Left hindlimb (tissue), 1 donor: ENCODE data around the gene SEMA6A.

Experiments
- DNase-seq: peaks from one replicate; pipeline ENCODE4 v3.0.0-alpha.2; 2018

SEMA6A gene

GRCh38 chr5:116487045-116487444 lies 87.6 kb downstream of the SEMA6A start:
- no peak for DNase-seq

- DNase-seq, result no peak
These were observed 88.0 kb downstream of the SEMA6A start for GRCh38 chr5:116486588-116486987.

DNA sequence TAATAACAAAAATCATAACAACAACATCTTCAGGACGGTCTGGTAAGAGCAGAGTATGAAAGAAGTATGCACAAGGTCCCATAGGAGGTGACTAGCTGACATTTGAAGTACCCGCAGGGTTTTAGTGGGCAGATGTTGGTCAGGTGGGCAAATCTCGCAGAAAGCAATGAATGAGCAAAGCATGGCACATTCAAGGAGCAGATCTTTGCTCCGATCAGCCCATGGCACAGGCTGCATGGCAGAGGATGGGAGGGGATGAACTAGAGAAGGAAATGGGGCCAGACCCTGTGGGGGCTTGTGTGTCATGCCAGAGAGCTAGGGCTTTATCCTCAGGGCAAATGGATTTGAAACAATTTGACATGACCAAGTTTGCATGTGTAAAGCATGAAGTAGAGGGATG lies 90.0 kb downstream of the SEMA6A start:
- no peak for DNase-seq

DNA sequence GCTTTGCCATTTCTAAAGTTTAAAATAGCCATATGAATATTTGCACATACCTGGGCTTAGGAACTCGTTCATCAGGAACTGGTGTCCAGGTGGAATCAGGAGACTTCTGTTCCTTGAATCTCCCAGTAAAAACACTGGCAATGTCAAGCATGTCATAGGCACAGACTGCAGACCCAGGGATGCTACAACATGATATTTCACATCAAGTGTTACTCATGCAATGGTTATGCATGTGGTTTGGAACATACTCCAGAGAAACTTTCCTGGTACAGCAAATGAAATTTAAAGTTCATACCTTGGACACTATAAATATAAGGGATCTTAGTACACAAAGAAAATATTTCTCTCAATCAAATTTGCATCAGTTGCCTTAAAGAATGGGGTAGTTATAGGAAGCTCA lies 92.2 kb downstream of the SEMA6A start:
- no peak for DNase-seq

DNA sequence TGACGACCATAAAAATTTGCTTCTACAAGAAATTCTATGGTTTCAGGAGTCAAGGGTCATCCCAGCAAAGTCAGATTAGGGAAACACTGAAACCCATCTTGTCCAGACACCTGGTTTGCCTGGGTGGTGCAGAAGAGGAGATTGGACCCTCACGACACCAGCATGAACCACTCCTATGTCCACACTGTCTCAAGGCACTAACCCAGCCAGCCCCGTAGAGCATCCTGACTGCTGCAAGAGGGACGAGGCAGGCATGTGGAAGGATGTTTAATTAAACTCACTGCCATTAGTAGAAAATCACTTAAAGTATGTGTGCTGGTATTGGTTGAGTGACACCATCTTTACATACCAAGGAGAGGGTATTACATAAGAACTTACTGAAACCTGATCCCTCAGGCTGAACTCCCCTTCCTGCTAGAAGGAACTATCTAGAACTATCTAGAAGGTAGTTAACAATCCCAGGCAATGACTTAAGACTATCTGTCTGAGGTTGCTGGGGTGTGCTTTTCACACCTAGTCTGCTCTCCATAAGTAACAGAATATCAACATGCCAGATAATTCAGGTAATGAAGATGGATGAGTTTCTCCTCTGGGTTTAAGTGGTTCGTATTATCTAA lies 93.6 kb downstream of the SEMA6A start:
- no peak for DNase-seq

GRCh38 chr5:116479776-116480675 lies 94.6 kb downstream of the SEMA6A start:
- DNase-seq, result peak; percentile 47

- DNase-seq, result no peak
These were observed 96.1 kb downstream of the SEMA6A start for GRCh38 chr5:116478491-116478890.

DNA sequence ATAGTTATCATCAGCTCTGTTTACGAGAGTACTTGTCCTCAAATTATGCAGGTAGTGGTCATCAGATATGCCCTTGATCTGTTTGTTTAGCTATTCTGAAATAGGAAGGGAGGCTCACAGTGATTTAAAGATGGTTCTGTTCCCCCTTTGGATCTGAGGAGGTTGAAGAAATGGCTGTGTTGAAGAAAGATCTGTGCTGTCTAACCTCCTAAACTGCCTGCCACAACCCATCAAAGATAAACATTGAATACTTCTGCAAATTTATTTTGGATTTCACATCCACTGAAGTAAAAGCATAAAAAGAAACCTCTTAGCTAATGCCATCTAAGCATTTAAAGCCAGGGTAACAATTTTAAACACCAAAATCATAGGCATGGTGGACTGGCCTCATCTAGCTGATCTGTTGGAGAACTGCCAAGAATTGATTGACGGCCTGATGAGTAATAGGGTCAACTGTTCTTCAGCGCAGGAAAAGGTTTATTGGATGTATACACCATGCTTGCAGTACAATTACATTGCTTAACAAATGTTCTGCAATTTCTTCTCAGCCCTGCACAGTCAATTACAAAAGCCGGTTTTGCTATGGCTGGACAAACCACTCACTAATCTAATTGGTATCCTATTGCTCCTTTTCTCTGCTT lies 97.6 kb downstream of the SEMA6A start:
- no peak for DNase-seq

DNA sequence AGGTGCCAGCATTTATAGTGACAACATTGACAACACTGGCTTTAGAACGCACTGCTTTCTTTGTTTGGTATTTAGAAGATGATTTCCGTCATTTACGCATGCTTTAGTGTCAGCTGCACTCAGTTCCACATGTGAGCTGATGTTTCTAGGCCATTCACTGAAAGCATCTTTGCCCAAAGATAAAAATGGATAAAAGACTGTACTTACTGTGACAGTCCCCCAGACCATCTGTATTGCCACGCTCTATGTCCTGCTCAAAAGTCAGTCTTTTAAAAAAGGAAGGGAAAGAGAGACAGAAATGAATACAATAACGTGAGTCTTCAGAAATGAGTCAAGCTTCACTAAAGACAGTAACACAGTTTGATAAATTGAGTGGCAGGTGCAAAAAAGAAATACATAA lies 99.3 kb downstream of the SEMA6A start:
- DNase-seq, result no peak

GRCh38 chr5:116473706-116474105 lies 100.9 kb downstream of the SEMA6A start:
- no peak for DNase-seq

DNA sequence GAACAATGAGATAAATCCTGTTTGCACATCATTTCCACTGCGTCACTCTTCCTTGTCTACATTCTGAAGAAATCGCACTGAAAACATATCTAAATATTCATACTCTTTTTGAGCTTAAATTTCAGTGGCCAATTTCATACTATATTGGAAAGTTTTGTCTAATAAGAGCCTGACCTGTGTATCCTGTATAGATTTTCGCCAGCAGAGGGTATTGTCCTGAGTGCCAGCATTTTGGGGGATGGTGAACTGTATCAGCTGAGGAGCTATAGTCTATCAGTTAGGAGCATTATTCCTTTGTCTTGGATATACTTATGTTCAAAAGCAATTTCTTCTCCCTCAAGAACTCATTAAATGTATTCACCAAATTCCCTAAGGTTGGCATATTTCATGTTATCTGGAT lies 102.3 kb downstream of the SEMA6A start:
- no peak for DNase-seq

GRCh38 chr5:116469631-116470030 lies 105.0 kb downstream of the SEMA6A start:
- DNase-seq, result no peak

DNA sequence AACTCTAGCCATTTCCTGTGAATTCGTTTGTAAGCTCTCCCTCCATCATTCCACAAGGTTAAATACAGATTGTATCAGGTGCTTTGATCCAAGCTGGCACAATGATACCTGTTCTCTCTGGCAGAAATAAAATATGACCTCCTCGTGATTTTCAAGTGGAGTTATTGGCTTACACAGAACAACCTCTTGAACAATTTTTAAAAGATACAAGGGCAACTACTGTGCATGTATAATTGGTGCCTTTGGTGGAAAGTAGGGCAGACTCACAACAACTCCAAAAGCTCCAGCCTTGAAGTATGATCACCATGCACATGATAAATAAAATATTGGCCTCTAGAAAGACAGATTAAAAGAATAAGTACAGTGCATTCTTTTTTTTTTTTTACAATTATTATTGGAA lies 106.0 kb downstream of the SEMA6A start:
- DNase-seq, result no peak

DNA sequence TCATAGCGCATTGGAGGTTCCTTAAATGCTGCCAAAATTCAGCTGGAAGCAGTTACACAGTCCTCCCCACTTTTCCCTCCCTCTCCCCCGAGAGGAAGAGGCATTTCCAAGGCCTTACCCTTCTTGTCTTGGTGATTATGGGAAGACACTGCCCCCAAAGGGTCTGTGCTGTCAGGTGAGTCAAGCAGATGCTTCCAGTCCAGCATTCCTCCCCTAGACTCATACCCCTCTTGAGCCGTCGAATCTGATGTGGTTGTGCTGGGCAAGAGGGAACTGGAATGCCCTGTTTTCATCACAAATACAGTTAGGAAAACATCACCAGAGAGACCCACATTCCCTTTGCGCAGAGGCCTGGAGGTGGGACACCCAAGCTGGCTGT lies 107.2 kb downstream of the SEMA6A start:
- DNase-seq, result no peak

DNA sequence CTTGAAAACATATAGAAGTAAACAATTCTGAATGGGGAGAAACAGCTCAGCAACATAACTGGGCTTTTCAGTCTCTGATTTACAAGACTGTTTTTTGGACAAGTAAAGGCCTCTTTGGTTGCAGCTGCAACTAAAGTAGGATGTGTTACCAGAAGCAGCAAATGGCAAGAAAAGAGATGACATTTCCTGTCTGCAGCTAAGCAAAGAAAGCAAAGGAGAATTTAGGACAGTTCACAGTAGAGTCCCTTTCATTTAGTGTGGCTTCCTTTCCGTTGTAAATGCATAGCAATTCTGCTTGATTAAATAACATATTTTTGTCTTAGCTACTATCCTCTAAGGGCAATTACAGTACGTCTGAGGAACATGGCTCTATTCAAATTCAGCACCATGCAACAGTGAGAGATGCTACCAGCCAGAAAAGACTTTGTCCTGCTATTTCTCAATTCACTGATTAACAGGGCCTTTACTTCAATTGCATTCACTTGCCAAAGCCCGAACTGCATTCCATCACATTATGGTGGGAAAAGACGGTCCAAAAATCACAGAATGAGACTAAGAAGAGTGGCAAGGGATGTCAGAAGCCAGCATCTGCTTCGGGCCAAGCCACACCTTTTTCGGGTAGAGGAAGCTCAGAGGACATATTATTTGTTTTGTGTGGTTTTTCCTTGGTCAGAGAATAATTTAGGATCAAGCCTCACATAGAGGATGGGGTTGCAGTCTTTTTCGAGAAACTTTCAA lies 107.7 kb downstream of the SEMA6A start:
- peak; percentile 54 for DNase-seq

DNA sequence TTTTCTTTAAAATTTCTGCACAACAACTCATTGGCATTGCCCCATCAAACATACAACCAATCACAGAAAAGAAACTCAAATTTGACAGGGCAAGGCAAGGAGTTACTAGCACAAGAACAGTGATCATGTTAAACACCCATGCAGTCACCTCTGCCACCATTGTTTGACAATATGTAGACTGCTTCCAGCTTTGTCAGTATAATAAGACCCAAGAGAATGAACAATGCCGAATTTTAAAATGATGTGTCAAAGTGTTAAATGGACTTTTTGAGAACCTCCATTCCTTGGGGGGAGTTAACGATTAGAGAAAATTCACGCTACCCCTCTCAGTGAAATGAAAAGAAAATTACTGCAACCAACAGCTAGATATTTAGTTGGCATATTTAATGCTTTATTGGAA lies 109.2 kb downstream of the SEMA6A start:
- no peak for DNase-seq

DNA sequence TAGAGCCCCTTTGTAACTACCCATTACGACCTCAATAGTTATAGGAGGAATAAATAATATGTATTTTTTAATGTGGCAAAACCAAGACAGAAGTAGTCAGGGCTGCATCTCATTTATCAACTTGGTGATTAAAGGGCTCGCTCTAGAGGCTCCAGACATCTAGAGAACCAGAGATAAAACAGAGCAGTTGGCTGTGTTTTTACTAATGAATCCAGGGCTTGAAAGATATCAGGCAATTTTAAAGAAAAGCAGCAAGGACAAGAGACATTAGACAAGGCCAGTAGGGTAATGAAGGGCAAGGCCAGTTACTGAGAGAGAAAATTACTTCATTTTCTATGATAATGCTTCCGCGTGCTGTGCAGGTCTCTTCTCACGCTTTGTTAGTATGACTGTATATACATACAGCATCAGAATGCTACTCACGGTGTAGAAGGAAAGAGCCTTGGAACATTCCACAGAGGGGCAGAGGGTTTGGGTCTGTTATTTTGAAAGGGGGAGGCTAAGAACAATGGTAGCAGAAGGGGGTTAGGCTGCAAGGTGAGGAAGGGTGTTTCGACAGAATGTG lies 110.4 kb downstream of the SEMA6A start:
- DNase-seq, result no peak

- no peak for DNase-seq
These were observed 112.1 kb downstream of the SEMA6A start for GRCh38 chr5:116462500-116462899.

DNA sequence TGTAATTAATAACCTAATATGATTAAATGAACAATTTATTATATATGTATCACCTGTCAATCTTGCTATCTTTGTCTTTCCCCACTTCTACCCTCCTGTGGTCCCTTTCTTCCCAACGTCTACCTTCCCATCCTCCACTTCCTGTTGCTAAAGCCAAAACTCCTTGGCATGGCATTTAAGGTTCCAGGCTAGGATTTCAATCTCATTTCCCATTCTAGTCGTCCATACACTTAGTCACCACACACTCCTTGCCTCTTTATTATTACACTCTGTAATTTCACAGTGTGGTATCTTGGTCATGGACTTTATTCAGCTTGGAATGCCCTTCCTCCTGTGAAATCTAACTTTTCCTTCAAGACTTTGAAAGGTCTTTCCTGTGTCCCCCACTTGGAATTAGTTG lies 115.3 kb downstream of the SEMA6A start:
- no peak for DNase-seq

GRCh38 chr5:116457062-116457461 lies 117.6 kb downstream of the SEMA6A start:
- DNase-seq, result no peak

- no peak for DNase-seq
These were observed 118.6 kb downstream of the SEMA6A start for GRCh38 chr5:116456036-116456435.

- no peak for DNase-seq
These were observed 119.6 kb downstream of the SEMA6A start for GRCh38 chr5:116455061-116455460.

GRCh38 chr5:116454417-116454927 lies 120.2 kb downstream of the SEMA6A start:
- peak; percentile 85 for DNase-seq
